Keratinocyte (primary cell): ENCODE measurements around the gene OXSR1. TPM values are rescaled to one million over a fixed set of nuclear protein-coding genes. Genes with fewer than 3 reads are reported as not detected.

Experiments used
- DNase-seq: peaks from one replicate; pipeline ENCODE4 v3.0.0-alpha.2; 2011; ENCODE audit warnings: low read depth, missing footprints, low spot score
- FAIRE-seq: peaks from 2 replicates; lab custom pipeline; 2011; peaks lifted over from hg19 to GRCh38; lab: Jason Lieb, UNC
- H2AFZ ChIP-seq: 2 replicates; pipeline ENCODE4 v1.6.0; 2012; ENCODE audit warnings: low read length, control low read depth, inconsistent platforms; ENCODE audit not compliant: control insufficient read depth
- H3K27ac ChIP-seq: 2 replicates; pipeline ENCODE4 v1.5.1; 2011; ENCODE audit warnings: low read length; ENCODE audit not compliant: control insufficient read depth, insufficient read depth
- H3K27me3 ChIP-seq: 3 replicates; pipeline ENCODE4 v1.6.0; 2011; ENCODE audit warnings: low read length; ENCODE audit not compliant: control insufficient read depth, insufficient read depth; ENCODE audit errors: extremely low read depth
- H3K36me3 ChIP-seq, 2 experiments: 2 replicates in 1 of 2; 3 replicates in 1 of 2; pipeline ENCODE4 v1.5.1; 2011; ENCODE audit warnings: low read length in 2 of 2, mild to moderate bottlenecking in 1 of 2; ENCODE audit not compliant: control insufficient read depth in 2 of 2, insufficient read depth in 2 of 2; ENCODE audit errors: extremely low read depth in 1 of 2
- H3K4me1 ChIP-seq: 3 replicates; pipeline ENCODE4 v1.5.1; 2011; ENCODE audit warnings: low read length; ENCODE audit not compliant: control insufficient read depth, insufficient read depth; ENCODE audit errors: extremely low read depth
- H3K4me2 ChIP-seq: 3 replicates; pipeline ENCODE4 v1.6.0; 2011; ENCODE audit warnings: low read depth, low read length; ENCODE audit not compliant: control insufficient read depth, insufficient read depth; ENCODE audit errors: extremely low read depth
- H3K4me3 ChIP-seq, 3 experiments: fragments of 200-600 bp in 1 of 3; sonication (generic) in 1 of 3; 2 replicates in 2 of 3; 3 replicates in 1 of 3; pipeline ENCODE4 v1.5.1; 2011 to 2016; ENCODE audit warnings: low read length in 3 of 3, mild to moderate bottlenecking in 3 of 3, control low read depth in 2 of 3, inconsistent platforms in 1 of 3, low read depth in 1 of 3, mixed read lengths in 1 of 3, mixed run types in 1 of 3, moderate library complexity in 1 of 3; ENCODE audit not compliant: control insufficient read depth in 2 of 3, insufficient read depth in 2 of 3; ENCODE audit errors: extremely low read depth in 1 of 3
- H3K79me2 ChIP-seq: 2 replicates; pipeline ENCODE4 v1.6.0; 2012; ENCODE audit warnings: low read length; ENCODE audit not compliant: control insufficient read depth, insufficient read depth
- H3K9ac ChIP-seq: 3 replicates; pipeline ENCODE4 v1.6.0; 2011; ENCODE audit warnings: low read length; ENCODE audit not compliant: control insufficient read depth, insufficient read depth; ENCODE audit errors: extremely low read depth
- H3K9me1 ChIP-seq: 3 replicates; pipeline ENCODE4 v1.6.0; 2011; ENCODE audit warnings: low read length; ENCODE audit not compliant: control insufficient read depth, insufficient read depth; ENCODE audit errors: extremely low read depth
- H3K9me3 ChIP-seq: 2 replicates; pipeline ENCODE4 v1.5.1; 2012; ENCODE audit warnings: low read depth, low read length; ENCODE audit not compliant: control insufficient read depth
- H4K20me1 ChIP-seq: 3 replicates; pipeline ENCODE4 v1.6.0; 2011; ENCODE audit warnings: low read length; ENCODE audit not compliant: control insufficient read depth, insufficient read depth; ENCODE audit errors: extremely low read depth
- EZH2 ChIP-seq: IDR thresholded peaks from one replicate; pipeline ENCODE4 v1.6.1; 2012; ENCODE audit warnings: inconsistent platforms, mild to moderate bottlenecking, low read length, moderate library complexity
- dilution Hi-C: fragments of 300-500 bp; cut with MboI; formaldehyde crosslinking; loops from one replicate; pipeline ENCODE4 v1.7.0; 2020; ENCODE audit warnings: low sequenced_read_pairs; ENCODE audit not compliant: extremely low pct_ligation_motif_present
- polyA plus RNA-seq, 5 experiments: library from polyadenylated mRNA; depleted of rRNA in 3 of 5; stranded (reverse) in 3 of 5; stranded (forward) in 1 of 5; unstranded in 1 of 5; fragments of >200 nt; gene quantifications; 1 replicate in 1 of 5; 2 replicates in 3 of 5; 3 replicates in 1 of 5; pipeline versions ENCODE4 v1.2.1 to v1.2.3, GENCODE V29; 2011 to 2012; ENCODE audit warnings: missing spikeins in 2 of 5, low read depth in 1 of 5, low replicate concordance in 1 of 5
- TF ChIP-seq, protein P1 (sequence below), 3 experiments: IDR thresholded peaks in 1 of 3; conservative IDR thresholded peaks in 1 of 3; optimal IDR thresholded peaks in 1 of 3; 2 replicates in 2 of 3; 3 replicates in 1 of 3; pipeline versions ENCODE3 to v1.5.1; 2011; ENCODE audit warnings: low read length in 3 of 3, mild to moderate bottlenecking in 3 of 3, moderate library complexity in 2 of 3, control low read depth in 1 of 3, inconsistent platforms in 1 of 3; ENCODE audit not compliant: insufficient read depth in 2 of 3; ENCODE audit errors: extremely low read depth in 1 of 3

OXSR1 gene
- polyA plus RNA-seq, 1 donor (not counting 4 experiments of a cell fraction or from before 2014, with no cell fraction given), result 77.0 TPM

GRCh38 chr3:38173834-38174418, 8.6 kb downstream of the OXSR1 start:
- Histone ChIP-seq H3K27ac (no peak overlapping the region), H3K9me1 (peaks cover 3% of the 10 kb centered on the region), H3K4me3 (no peak overlapping the region), H3K4me1 (peaks cover 45% of the 10 kb centered on the region), H3K27me3 (no peaks in the 10 kb centered on the region), H3K79me2 (peaks cover 98% of the 10 kb centered on the region), H3K9me3 (no peaks in the 10 kb centered on the region), H3K9ac (no peak overlapping the region), H4K20me1 (peaks cover 5% of the 10 kb centered on the region), H3K36me3 (peaks cover 2 to 13% of the 10 kb centered on the region in 2 experiments), H3K4me2 (peak overlapping the region; percentile 0), H2AFZ (no peak overlapping the region)
- DNase-seq (no peak), FAIRE-seq (no peak)
- no peak for TF ChIP-seq EZH2
- TF ChIP-seq, protein P1, sequence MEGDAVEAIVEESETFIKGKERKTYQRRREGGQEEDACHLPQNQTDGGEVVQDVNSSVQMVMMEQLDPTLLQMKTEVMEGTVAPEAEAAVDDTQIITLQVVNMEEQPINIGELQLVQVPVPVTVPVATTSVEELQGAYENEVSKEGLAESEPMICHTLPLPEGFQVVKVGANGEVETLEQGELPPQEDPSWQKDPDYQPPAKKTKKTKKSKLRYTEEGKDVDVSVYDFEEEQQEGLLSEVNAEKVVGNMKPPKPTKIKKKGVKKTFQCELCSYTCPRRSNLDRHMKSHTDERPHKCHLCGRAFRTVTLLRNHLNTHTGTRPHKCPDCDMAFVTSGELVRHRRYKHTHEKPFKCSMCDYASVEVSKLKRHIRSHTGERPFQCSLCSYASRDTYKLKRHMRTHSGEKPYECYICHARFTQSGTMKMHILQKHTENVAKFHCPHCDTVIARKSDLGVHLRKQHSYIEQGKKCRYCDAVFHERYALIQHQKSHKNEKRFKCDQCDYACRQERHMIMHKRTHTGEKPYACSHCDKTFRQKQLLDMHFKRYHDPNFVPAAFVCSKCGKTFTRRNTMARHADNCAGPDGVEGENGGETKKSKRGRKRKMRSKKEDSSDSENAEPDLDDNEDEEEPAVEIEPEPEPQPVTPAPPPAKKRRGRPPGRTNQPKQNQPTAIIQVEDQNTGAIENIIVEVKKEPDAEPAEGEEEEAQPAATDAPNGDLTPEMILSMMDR (optimal IDR thresholded peaks at IDR 0.05 in 1 of 3, IDR thresholded peaks at IDR 0.05 in 1 of 3, conservative IDR thresholded peaks at IDR 0.05 in 1 of 3; ENCODE audit: extremely low read depth in 1 of 3, insufficient read depth in 2 of 3, low read length in 3 of 3), result no peak
- dilution Hi-C loops, result no loop called here

GRCh38 chr3:38177181-38177580, 11.8 kb downstream of the OXSR1 start:
- Histone ChIP-seq H3K36me3 (peaks cover 8 to 21% of the 10 kb centered on the region in 2 experiments), H4K20me1 (peaks cover 10% of the 10 kb centered on the region)

More at GRCh38 chr3:38177181-38177580, 11.8 kb downstream of the OXSR1 start:
- Histone ChIP-seq H3K9me1 (peaks cover 6% of the 10 kb centered on the region), H3K4me1 (peaks cover 26% of the 10 kb centered on the region), H3K4me3 (no peak overlapping the region), H3K79me2 (peaks cover 97% of the 10 kb centered on the region), H3K27ac (no peak overlapping the region), H3K27me3 (no peaks in the 10 kb centered on the region), H2AFZ (no peak overlapping the region), H3K9me3 (no peaks in the 10 kb centered on the region), H3K9ac (no peak overlapping the region), H3K4me2 (no peak overlapping the region)
- DNase-seq (no peak), FAIRE-seq (peak; percentile 59)
- TF ChIP-seq, protein P1 (optimal IDR thresholded peaks at IDR 0.05 in 1 of 3, IDR thresholded peaks at IDR 0.05 in 1 of 3, conservative IDR thresholded peaks at IDR 0.05 in 1 of 3; ENCODE audit: extremely low read depth in 1 of 3, insufficient read depth in 2 of 3, low read length in 3 of 3), result no peak
- no peak for TF ChIP-seq EZH2
- dilution Hi-C loops, result no loop called here
